GM23248 (cell line): ENCODE measurements around the gene LATS2.

ENCODE experiments used
- EZH2 ChIP-seq: fragments of 200-600 bp; sonication (generic); IDR thresholded peaks from 2 replicates; pipeline ENCODE4 v1.6.1; 2018; ENCODE audit warnings: antibody characterized with exemption, mild to moderate bottlenecking; ENCODE audit not compliant: insufficient read depth, poor library complexity, severe bottlenecking
- EZH2phosphoT487 ChIP-seq: fragments of 200-600 bp; sonication (generic); IDR thresholded peaks from 2 replicates; pipeline ENCODE4 v1.6.1; 2018; ENCODE audit warnings: antibody characterized with exemption, moderate library complexity, mild to moderate bottlenecking, low read depth; ENCODE audit not compliant: insufficient read depth

- TF ChIP-seq EZH2 (no peak), EZH2phosphoT487 (no peak)
These were observed 17.8 kb upstream of the LATS2 start for GRCh38 chr13:21079221-21079620.
